ENCODE data around the gene PPIL4.
"Not testable (repeated sequence)": the region's sequence is repeated elsewhere in the genome, so short reads cannot be mapped to it uniquely, and the experiment has no call there.

PPIL4 gene

DNA sequence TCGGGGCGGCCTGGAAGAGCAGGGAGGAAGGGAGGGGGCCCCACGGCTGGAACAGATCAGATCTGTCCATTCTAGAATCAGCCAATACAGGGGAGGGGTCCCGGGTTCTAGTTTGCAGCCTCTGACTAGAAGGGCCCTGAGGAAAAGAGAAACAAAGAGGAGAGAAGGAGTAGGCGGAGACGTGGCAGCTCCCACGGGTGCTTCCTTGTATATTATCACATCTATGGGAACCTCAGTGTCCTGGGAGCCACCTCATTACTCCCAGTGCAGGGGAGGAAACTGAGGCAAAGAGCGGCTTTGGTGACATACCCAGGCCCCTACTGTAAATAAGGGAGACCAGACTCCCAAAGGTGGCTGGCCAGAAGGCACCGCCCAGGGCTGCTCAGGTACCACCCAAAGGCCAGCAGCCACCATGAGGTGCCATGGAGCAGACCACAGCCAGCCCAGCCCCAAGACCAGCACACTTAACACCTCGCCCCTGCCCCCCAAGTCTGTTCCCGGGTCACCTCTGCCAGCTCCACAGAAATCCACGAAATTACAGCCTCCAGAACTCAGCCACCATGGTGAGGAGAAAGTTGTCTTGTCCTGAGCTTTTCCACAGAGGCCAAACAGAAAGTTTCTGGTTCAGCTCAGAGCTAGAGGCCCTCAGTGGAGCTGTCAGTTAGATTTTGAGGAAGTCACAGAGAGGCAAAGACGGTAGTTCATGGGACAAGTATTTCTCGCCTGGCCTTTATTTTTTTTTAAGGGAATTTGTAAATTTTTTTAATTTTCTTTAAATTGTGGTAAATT, 63.1 kb downstream of the PPIL4 start:
- no peak for DNase-seq

DNA sequence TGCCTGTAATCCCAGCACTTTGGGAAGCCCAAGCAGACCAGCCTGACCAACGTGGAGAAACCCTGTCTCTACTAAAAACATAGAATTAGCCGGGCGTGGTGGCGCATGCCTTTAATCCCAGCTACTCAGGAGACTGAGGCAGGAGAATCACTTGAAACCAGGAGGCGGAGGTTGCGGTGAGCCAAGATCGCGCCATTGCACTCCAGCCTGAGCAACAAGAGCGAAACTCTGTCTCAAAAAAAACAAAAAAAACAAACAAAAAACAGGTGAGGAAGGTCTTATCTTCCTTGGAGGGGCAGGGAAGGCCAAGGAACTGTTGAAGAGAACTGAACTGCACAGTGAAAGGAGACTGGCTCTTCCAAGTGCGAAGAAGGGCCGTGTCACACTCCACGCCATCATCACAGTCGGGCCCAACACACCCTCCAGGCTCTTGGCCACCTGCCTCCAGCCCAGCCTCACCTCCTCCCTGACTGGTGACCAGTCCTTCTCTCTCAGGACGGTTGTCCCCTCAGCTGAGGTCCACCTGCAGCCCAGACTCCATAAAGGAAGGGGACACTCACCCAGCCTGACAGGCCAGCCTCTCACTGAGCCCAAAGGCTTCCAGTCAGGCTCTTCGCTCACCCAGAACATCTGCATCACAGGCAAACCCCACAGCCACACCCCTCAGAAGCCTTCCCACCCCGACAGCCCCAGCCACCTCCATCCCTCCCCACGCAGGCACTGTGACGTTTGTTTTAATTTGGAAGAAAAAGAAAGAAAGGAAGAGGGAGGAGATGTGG, 65.2 kb downstream of the PPIL4 start:
- DNase-seq = peak; percentile 65

DNA sequence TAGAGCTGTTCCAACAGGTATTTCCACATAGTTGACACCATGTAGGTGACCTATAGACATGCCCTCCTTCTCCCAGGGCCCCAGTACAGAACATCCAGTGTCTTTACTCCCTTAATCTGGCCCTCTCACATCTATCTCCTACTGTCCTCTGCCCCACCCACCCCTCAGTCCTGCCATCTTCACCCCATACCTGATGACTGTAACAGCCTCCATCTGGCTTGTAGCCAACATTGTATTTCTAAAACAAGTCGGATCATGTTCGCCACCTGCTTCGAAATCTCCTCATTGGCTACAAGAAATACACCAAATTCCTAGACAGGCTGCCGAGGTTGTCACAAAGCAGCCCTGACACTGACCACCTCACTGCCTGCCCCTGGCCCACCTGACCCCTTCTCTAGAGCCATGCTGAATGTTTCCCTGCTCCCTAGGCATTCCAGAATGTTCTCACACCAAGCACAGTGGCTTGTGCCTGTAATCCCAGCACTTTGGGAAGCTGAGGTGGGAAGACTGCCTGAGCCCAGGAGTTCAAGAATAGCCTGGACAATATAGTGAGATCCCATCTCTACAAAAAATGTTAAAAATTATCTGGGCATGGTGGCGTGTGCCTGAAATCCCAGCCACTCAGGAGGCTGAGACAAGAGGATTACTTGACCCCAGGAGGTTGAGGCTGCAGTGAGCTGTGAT, 67.1 kb downstream of the PPIL4 start:
- no peak for DNase-seq

DNA sequence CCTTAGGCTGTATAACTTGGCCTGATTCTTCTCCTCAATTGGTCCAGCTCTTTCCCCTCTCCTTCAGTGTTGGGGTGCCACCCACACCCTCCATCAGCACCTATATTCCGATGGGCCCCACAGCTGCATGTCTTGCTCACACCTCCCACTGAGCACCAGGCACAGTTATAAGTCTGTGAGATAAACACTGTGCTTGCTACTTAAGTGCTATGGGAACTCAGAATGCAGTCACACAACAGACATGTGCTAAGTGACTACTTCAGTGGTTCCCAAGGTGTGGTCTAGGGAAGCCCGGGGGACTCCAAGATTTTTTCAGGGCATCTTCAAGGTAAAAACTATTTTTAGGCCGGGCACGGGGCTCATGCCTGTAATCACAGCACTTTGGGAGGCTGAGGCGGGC, 68.3 kb downstream of the PPIL4 start:
- DNase-seq = no peak

DNA sequence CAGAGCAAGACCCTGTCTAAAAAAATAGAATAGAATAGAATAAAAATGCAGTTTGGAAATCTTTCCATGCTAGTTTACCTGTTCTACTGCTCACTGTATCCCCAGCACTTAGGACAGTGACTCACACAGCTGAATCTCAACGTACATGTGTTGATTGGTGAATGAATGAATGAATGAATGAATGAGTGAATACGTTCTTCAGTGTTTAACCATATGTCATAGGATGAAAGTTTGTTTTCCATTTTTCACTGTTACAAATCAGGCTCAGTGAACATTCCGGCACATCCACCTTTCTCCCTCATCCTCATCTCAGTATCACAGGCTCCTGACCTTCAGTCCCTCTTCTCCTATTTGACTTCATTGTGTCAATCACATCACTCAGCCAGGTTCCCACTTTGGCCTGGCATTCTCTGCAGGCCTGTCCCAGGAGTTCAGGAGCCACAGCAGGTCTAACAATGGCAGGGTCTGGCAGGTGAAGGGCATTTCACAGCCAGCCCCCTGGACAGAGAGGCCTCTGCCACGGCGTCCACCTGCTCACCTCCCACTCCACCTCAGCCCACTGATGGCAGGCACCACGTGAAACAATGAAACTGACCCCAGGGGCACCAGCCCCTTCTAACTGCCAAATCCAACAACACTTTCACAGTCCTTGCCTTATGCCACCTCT, 68.9 kb downstream of the PPIL4 start:
- DNase-seq = no peak

DNA sequence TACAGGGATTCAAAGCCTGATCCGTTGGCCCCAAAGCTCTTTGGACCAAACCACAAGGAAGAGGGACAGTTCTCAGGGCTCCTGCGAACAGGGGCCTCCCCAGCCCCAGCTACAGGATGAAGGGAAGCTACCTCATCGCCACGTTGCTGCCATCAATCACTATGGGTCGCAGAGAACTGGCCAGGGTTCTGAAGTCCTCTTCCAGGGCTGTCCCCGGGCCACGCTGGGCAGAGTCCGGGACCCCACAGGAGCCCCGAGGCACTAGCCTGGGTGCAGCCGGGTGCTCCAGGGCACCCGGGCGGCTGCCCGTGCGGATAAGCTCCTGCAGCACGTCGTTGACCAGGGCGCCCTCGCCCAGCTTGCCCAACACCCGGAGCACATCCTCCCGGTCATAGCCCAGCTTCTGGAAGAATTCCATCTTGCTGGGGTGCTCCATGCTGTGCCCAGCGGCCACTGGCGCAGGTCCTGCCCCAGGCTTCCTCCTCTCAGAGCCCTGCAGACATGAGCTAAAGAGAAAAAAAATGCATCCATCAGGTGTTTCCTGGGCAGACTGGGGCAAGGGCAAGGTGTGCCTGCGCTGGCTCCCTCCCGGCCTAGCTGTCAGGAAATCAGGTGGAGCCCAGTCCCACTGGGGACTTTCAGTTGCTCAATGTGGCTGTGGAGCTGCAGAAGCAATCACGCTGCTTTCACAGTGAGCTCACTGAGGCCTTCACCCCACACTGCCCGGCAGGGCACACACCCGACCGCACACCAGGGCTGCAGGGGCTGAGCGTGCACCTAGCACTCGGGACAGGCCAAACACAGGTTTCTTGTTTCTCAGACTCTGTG, 71.5 kb downstream of the PPIL4 start:
- DNase-seq = no peak

DNA sequence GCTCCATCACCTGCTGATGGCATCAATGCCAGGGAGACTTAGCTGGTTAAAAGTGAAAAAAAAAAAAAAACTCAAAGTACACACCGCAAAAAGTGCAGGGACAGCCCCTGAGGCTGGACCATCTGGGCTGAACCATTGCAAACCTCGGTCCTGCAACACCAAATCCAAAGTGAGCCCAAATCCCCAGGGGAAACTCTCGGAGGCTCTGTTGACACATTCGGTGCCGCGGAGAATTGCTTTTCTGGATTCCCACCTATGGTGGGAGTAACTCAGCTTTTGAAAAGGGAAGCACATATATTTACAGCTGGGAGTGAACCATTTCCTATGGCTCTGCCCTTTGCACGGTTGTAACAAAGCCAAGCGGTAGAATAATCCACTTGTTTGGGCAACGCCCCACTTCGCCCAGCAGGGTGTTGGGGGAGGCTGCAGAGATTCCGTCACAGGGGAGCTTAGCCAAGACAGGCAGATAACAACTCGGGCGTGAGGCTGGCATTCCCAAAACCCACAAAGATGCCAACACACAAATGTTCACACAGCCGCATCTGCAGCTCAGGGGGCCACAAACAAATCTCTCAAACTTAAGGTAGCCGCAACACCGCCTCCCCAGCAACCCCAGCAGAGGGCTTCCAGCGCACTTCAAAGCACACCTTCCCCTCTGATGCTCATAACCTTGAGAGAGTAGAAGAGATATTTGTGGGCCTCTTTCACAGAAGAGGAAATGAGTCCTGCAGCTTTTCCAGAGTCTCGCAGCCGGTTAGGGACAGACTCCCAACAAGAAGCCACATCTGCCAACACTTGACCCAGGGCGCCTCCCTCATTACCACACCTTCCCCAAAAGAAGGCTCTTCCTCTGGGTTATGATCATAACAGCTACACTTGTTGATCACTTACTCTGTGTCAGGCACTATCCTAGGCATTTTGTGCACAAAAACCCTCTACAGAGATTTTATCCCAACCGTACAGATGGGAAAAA, 72.5 kb downstream of the PPIL4 start:
- DNase-seq = no peak

DNA sequence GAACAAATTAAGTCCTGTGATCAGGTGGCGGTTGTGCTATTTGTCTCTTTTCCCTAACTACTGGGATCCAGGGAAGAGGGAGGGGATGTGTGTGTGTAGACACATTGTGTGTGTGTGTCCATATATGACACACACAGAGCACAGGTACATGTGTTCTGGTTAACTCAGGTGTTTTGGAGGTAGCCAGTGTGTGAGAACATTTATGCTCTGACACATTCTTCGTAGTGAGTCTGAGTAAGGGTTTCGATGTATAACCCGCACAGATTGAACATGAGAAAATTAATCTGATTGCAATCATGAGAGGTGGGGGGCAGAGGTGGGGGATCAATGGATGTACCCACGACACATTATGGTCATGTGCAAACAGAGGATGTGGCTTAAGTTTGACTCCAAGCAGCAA, 73.6 kb downstream of the PPIL4 start:
- no peak for DNase-seq

DNA sequence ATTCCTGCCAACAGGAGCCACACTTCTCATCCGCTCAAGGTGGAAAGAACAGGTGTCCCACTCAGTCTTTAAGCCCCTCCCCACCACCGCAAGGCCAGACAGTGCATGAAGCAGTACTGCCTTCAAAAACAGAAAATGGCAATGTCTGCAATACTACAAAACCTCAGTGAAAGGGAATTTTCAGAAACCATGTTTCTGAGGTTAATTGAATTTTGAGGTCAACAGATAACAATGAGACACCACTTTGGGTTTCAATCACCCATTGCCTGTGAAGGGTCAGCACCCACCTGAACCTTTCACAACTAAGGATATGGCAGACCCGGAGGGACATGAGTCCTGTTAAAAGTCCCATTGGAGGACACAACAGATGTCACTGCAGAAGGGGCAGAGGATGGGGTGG, 74.0 kb downstream of the PPIL4 start:
- no peak for DNase-seq

DNA sequence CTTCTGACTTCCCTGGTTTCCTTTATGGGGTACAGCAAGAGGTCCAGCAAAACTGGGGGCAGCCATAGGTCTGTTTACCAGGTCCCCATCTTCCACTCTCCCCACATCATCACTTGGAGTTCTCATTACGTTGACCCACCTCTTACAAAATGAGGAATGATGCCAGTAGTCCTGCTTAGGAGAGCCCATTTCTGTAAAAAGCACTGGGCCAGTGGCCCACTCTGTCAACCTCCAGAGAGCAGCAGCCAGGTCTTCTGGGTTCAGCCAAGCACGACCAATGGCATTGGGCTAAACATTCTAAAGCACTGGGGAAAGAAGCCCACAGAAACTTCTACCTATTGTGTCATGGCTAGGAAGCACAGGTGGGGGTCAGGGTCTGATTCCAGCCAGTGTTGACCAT, 74.9 kb downstream of the PPIL4 start:
- DNase-seq = no peak

DNA sequence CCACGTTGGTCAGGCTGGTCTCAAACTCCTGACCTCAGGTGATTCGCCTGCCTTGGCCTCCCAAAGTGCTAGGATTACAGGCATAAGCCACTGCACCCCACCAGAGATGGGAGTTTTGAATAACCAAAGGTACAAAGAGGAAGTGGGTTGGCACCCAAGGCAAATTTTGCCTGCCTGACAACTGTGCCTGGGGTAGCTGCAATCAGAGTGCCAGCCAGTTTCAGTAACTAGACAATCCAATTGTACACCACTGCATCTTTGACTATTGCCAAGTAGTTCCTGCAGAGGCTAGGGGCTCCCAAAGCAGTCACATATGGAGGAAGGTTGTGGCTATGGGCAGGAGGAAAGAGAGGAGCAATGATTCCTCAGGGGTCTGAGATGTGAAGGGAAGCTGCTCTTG, 77.7 kb downstream of the PPIL4 start:
- DNase-seq = no peak

DNA sequence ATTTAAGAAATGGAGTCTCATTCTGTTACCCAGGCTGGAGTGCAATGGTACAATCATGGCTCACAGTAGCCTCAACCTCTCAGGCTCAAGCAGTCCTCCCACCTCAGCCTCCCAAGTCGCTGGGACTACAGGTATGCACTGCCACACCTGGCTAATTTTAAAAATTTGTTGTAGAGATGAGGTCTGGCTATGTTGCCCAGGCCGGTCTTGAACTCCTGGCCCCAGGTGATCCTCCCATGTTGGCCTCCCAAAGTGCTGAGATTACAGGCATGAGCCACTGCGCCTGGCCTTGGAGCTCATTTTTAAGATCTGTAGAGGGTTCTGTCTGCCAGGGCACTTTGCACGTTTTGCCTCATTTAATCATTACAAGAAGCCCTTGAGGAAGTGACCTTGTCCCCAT, 78.6 kb downstream of the PPIL4 start:
- DNase-seq = no peak

DNA sequence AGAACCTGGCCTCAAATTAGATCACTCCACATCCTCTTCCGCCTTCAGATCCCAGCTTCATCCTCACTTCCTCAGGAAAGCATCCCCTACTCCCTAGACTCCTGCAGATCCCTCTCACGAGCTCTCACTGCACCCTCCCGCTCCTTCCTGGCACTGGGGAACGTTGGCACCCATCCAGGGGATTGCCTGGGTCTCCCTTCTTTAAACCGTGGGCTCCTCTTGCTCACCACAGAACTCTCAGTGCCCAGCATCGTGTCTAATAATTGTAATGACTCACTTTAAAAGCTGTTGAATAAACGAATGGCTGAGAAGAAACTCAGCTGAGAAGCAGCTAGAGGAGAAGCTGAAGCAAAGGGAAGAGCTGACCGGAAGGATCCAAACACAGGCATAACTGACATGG, 81.4 kb downstream of the PPIL4 start:
- no peak for DNase-seq

DNA sequence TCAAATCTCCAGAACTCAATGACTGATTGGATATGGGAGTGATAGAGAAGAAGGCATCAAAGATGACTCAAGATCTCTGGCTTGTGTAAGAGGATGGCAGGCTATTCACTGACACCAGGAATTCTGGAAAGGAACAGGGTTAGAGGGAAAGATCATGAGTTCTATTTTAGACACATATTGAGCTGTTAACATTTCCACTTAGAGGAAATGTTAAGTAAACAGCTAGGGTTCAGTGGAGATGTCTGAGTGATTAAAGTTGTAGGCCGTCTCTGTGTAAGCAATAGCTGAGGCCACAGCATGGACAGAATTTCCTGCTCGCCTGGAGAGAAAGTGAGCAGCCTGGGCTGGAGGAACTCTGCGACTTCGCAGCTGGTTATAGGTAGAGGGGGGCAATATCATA, 82.1 kb downstream of the PPIL4 start:
- no peak for DNase-seq

DNA sequence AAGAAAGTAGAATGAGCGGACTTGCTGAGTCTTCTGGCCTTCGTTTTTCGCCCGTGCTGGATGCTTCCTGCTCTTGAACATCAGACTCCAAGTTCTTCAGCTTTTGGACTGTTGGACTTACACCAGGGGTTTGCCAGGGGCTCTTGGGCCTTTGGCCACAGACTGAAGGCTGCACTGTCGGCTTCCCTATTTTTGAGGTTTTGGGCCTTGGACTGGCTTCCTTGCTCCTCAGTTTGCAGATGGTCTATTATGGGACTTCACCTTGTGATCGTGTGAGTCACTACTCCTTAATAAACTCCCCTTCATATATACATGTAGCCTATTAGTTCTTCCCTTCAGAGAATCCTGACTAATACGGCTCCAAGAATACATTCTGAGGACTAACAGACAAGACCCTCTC, 83.1 kb downstream of the PPIL4 start:
- not testable (repeated sequence) for DNase-seq

DNA sequence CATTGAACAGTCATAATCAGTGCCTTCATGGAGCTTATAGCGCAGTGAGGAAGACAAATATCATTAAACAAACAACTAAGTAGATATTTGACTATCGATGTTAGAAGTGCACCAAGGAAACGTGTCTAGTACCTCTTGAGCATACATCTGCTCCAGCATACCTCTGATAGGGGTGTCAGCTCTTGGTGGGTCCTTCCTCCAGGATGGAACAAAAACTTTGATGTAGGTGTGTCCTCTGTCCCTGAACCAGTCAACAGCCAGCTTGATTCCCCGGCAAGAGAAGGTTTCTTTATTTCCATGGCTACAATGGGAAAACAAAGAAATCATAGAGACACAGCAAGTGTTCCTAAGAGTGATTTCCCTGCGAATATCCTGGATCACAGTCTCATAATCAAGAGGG, 84.2 kb downstream of the PPIL4 start:
- DNase-seq = no peak

DNA sequence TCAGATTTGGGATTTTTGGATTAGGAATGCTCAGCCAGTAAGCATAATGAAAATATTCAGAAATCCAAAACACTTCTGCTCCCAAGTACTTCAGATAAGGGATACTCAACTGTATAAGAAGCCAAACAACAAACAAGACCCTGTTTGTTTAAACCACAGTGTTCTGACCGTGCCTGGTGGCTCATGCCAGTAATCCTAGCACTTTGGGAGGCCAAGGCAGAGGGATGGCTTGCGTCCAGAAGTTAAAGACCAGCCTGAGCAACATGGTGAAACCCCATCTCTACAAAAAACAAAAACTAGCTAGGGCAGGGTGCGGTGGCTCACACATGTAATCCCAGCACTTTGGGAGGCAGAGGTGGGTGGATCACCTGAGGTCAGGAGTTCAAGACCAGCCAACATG, 85.6 kb downstream of the PPIL4 start:
- DNase-seq = not testable (repeated sequence)

DNA sequence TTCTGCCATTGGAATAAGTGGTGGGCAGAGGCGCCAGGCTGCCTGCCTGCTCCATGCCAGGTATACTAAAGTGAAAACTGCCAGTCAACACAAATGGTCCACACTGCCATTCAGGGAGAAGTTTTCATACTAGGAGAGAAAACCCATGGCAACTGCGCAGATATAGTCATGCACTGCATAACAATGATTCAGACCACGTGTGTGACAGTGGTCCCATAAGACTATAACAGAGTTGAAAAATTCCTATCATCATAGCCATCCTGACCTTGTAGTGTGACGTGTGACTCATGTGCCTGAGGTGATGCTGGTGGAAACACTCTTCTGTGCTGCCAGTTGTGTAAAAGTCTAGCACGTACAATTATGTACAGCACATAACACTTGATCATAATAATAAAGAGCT, 86.1 kb downstream of the PPIL4 start:
- no peak for DNase-seq

DNA sequence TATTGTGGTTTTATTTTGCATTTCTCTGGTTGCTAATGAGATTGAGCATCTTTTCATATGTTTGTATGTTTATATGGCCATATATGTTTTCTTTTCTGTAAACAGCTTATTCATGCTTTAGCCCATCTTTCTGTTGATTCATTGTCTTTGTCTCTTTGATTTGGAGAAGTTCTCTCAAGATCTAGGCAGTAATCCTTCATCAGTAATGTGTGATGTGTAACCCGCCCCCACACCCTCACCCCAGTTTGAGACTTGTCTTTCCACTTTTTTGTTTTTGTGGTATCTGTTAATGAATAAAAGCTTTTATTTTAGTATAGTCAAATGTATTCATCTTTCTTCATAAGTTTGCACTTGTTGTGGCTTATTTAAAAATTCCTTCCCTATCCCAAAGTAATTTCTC, 87.0 kb downstream of the PPIL4 start:
- DNase-seq = no peak

DNA sequence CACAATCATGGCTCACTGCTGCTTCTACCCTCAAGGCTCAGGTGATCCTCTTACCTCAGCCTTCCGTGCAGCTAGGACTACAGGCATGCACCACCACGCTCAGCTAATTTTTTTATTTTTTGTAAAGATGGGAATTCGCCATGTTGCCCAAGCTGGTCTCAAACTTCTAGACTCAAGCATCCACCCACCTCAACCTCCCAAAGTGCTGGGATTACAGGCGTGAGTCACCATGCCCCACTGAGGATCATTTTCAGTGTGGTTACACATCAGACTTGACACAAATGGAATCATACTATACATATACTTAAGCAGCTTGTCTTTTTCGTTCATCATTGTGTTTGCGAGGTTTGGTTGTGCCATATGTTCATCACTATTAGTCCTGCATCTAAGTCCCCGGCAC, 87.6 kb downstream of the PPIL4 start:
- no peak for DNase-seq

DNA sequence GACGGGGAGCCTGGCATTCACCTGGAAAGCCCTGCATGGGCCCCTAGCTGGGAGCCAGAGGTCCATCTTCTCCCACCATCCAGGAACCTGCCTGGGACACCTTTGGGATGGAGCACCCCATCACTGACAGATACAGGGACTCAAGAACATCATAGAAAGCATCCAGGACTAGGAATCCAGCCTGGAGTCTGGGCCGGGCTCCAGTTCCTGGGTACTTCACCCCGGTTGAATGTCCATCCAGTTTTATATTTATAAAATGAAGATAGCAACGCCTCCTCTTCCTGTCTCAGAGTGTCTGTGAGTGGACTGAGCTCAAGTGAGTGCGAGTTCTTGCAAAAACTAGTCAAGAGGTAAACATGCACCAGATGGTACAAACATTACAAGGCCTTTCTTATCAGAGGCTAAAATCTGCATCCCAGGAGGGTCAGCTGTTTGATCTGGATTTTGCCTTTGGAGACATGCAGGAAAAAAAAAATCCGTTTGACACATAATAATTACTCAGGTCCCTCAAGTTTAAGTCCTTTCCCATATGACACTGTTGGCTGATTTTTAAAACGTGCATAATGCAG, 88.4 kb downstream of the PPIL4 start:
- no peak for DNase-seq

Data from activated CD4-positive, alpha-beta T cell treated with anti-CD3 and anti-CD28 coated beads, Interleukin-2, amount 50 U/mL, for 1 hour (primary cell).